CD4-positive, alpha-beta T cell treated with Interleukin-12 subunit alpha and Interleukin-12 subunit beta, for 1 hour (primary cell): Measurements from ENCODE around the gene SLC39A10.
A peak's percentile ranks its signal among the peaks of the same experiment; 100 is the strongest.
"Not testable (repeated sequence)": the region's sequence is repeated elsewhere in the genome, so short reads cannot be mapped to it uniquely, and the experiment has no call there.

Experiments
- DNase-seq: peaks from one replicate; pipeline ENCODE4 v3.0.0-alpha.2; 2020

SLC39A10 gene

GRCh38 chr2:195656859-195657633, at the start of gene SLC39A10:
Gene SLC39A10, plus strand, starts transcription at chr2:195657226. Its CDS starts 22,817 bp downstream, at chr2:195680043.
- peak; percentile 98 for DNase-seq

GRCh38 chr2:195608768-195609454, 48.1 kb upstream of the SLC39A10 start:
- DNase-seq: no peak

GRCh38 chr2:195610717-195611116, 46.3 kb upstream of the SLC39A10 start:
- no peak for DNase-seq

GRCh38 chr2:195612611-195613495, 44.2 kb upstream of the SLC39A10 start:
- DNase-seq: no peak

- DNase-seq: no peak
Measured at GRCh38 chr2:195613922-195614321, 43.1 kb upstream of the SLC39A10 start.

GRCh38 chr2:195619590-195619989, 37.4 kb upstream of the SLC39A10 start:
- no peak for DNase-seq

- no peak for DNase-seq
Measured at GRCh38 chr2:195620501-195620900, 36.5 kb upstream of the SLC39A10 start.

GRCh38 chr2:195622966-195623365, 34.1 kb upstream of the SLC39A10 start:
- DNase-seq: no peak

- no peak for DNase-seq
Measured at GRCh38 chr2:195626507-195626906, 30.5 kb upstream of the SLC39A10 start.

GRCh38 chr2:195628666-195629065, 28.4 kb upstream of the SLC39A10 start:
- no peak for DNase-seq

GRCh38 chr2:195632856-195633572, 24.0 kb upstream of the SLC39A10 start:
- DNase-seq: no peak

- no peak for DNase-seq
Measured at GRCh38 chr2:195633573-195633870, 23.5 kb upstream of the SLC39A10 start.

- DNase-seq: no peak
Measured at GRCh38 chr2:195633974-195634373, 23.1 kb upstream of the SLC39A10 start.

- no peak for DNase-seq
Measured at GRCh38 chr2:195636890-195637289, 20.1 kb upstream of the SLC39A10 start.

- DNase-seq: no peak
Measured at GRCh38 chr2:195638750-195639149, 18.3 kb upstream of the SLC39A10 start.

GRCh38 chr2:195639238-195639858, 17.7 kb upstream of the SLC39A10 start:
- no peak for DNase-seq

- DNase-seq: no peak
Measured at GRCh38 chr2:195639959-195640358, 17.1 kb upstream of the SLC39A10 start.

- DNase-seq: no peak
Measured at GRCh38 chr2:195642027-195642678, 14.9 kb upstream of the SLC39A10 start.

- DNase-seq: no peak
Measured at GRCh38 chr2:195642679-195643068, 14.4 kb upstream of the SLC39A10 start.

GRCh38 chr2:195644708-195645107, 12.3 kb upstream of the SLC39A10 start:
- DNase-seq: not testable (repeated sequence)

GRCh38 chr2:195645413-195645812, 11.6 kb upstream of the SLC39A10 start:
- no peak for DNase-seq

- DNase-seq: no peak
Measured at GRCh38 chr2:195646424-195646823, 10.6 kb upstream of the SLC39A10 start.
